NB4 (cell line): Measurements from ENCODE around the gene BPHL.

Experiments used
- DNase-seq: peaks from one replicate; pipeline ENCODE4 v3.0.0; 2010; ENCODE audit warnings: low read depth
- H3K4me3 ChIP-seq: one replicate; pipeline ENCODE4 v1.5.1; 2011; ENCODE audit warnings: mild to moderate bottlenecking, low read depth, low read length, moderate library complexity
- CTCF ChIP-seq: IDR thresholded peaks from one replicate; pipeline ENCODE4 v1.5.1; 2012; ENCODE audit warnings: low read depth, low read length
- MAX ChIP-seq: IDR thresholded peaks from 2 replicates; pipeline ENCODE4 v1.6.1; 2011; ENCODE audit warnings: low read depth, low read length
- MYC ChIP-seq: IDR thresholded peaks from 2 replicates; pipeline ENCODE4 v1.6.1; 2011; ENCODE audit warnings: low read depth, low read length
- POLR2A ChIP-seq: IDR thresholded peaks from 2 replicates; pipeline ENCODE4 v1.6.1; 2011; ENCODE audit warnings: mild to moderate bottlenecking; ENCODE audit not compliant: insufficient read length; ENCODE audit errors: extremely low read depth

BPHL gene

GRCh38 chr6:3190056-3190455, 71.5 kb downstream of the BPHL start:
- no peak for TF ChIP-seq CTCF
- no peak for TF ChIP-seq MAX
- no peak for TF ChIP-seq POLR2A
- TF ChIP-seq MYC: no peak
- H3K4me3 ChIP-seq: no peak overlapping the region
- no peak for DNase-seq

- no peak for TF ChIP-seq POLR2A
- H3K4me3 ChIP-seq: no peak overlapping the region
- no peak for DNase-seq
Measured at GRCh38 chr6:3190779-3191178, 72.3 kb downstream of the BPHL start.

- no peak overlapping the region for H3K4me3 ChIP-seq
- TF ChIP-seq MYC (no peak), CTCF (no peak), POLR2A (no peak)
- DNase-seq: no peak
Measured at GRCh38 chr6:3193102-3193849, 74.8 kb downstream of the BPHL start.

GRCh38 chr6:3194535-3195419, 76.3 kb downstream of the BPHL start:
- no peak for TF ChIP-seq MAX
- no peak for TF ChIP-seq CTCF
- no peak for TF ChIP-seq POLR2A
- TF ChIP-seq MYC: no peak
- H3K4me3 ChIP-seq: no peak overlapping the region

GRCh38 chr6:3195420-3195694, 76.8 kb downstream of the BPHL start:
- DNase-seq: no peak
- TF ChIP-seq POLR2A (no peak), MYC (no peak), MAX (no peak), CTCF (no peak)
- H3K4me3 ChIP-seq: no peak overlapping the region

More at GRCh38 chr6:3194535-3195419, 76.3 kb downstream of the BPHL start:
- DNase-seq: no peak

GRCh38 chr6:3195695-3196497, 77.4 kb downstream of the BPHL start:
- no peak overlapping the region for H3K4me3 ChIP-seq
- peak; percentile 40 for DNase-seq
- TF ChIP-seq MAX (no peak), MYC (no peak), POLR2A (no peak), CTCF (no peak)
